DMS53 treated with DMSO at 0.1 percent for 48 hours (cell line): ENCODE measurements around the gene KRT82.
"Not testable (repeated sequence)": the region's sequence is repeated elsewhere in the genome, so short reads cannot be mapped to it uniquely, and the experiment has no call there.

Experiments
- DNase-seq: peaks from one replicate; lab custom pipeline; 2025; ENCODE audit not compliant: unreplicated experiment; lab: John Stamatoyannopoulos, UW

Gene KRT82

GRCh38 chr12:52347016-52347415, 59.1 kb downstream of the KRT82 start:
- no peak for DNase-seq

DNA sequence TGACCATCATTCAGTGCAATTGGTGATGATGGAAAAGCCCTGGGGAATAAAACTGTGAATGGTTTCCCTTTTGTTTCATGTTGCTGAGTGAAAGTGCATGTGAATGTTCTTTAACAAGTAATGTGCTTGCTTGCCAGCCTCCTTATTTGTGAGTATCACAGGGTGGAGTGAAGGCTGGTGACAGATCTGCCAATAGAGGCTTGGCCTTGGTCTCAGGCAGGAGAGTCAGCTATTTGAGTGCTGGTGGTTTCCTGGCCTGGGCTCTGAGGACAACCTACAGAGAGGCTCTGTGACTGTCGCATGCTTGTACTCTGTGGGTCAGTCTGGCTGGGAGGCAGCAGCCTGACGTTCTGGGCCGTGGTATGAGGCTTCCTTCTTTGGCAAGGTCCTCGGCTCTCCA, 59.5 kb downstream of the KRT82 start:
- DNase-seq = no peak

- DNase-seq = not testable (repeated sequence)
Measured at GRCh38 chr12:52345041-52345440, 61.1 kb downstream of the KRT82 start.

DNA sequence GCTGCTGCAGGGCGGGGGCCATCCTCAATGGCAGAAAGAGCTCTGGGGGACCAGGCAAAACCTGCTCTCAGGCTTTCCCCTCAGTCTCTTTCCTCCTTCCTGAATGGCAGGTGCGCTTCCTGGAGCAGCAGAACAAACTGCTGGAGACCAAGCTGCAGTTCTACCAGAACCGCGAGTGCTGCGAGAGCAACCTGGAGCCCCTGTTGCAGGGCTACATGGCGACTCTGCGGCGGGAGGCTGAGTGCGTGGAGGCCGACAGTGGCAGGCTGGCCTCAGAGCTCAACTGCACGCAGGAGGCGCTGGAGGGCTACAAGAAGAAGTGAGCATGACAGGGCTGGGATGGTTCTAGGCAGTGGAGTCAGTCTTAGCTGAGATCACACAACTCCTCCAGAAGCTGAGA, 62.0 kb downstream of the KRT82 start:
- no peak for DNase-seq
